GM23338 (cell line): ENCODE results near the gene INSRR. TPM values are rescaled to one million over a fixed set of nuclear protein-coding genes. Genes with fewer than 3 reads are reported as not detected.
A peak's percentile ranks its signal among the peaks of the same experiment; 100 is the strongest.

Experiments
- ATAC-seq: fragments of 200-7000 bp; cut with Tn5 transposase; 3 replicates; pipeline ENCODE4 v1.9.1; 2020
- DNase-seq: peaks from one replicate; pipeline ENCODE4 v3.0.0-alpha.2; 2015; ENCODE audit warnings: low spot score
- H2AFZ ChIP-seq: fragments of 200-600 bp; sonication (generic); 2 replicates; pipeline ENCODE4 v1.8.0; 2016; ENCODE audit warnings: antibody characterized with exemption, mild to moderate bottlenecking, moderate library complexity
- H3F3A ChIP-seq: fragments of 200-600 bp; sonication (generic); replicated peaks from 2 replicates; pipeline ENCODE4 v1.8.0; 2017; ENCODE audit warnings: antibody characterized with exemption, mixed run types, low read depth
- H3K27ac ChIP-seq: fragments of 200-600 bp; sonication (generic); 2 replicates; pipeline ENCODE4 v1.6.1; 2016; ENCODE audit warnings: low read depth
- H3K27me3 ChIP-seq: fragments of 200-600 bp; sonication (generic); 2 replicates; pipeline ENCODE4 v1.8.0; 2016; ENCODE audit warnings: mild to moderate bottlenecking, mixed run types, moderate library complexity; ENCODE audit not compliant: insufficient read depth
- H3K36me3 ChIP-seq: fragments of 200-600 bp; sonication (generic); 2 replicates; pipeline ENCODE4 v1.8.0; 2016; ENCODE audit warnings: mild to moderate bottlenecking; ENCODE audit not compliant: insufficient read depth
- H3K4me1 ChIP-seq: fragments of 200-600 bp; sonication (generic); 2 replicates; pipeline ENCODE4 v1.8.0; 2016; ENCODE audit warnings: mild to moderate bottlenecking, moderate library complexity; ENCODE audit not compliant: insufficient read depth
- H3K4me2 ChIP-seq: fragments of 200-600 bp; sonication (generic); 2 replicates; pipeline ENCODE4 v1.7.1; 2017; ENCODE audit warnings: mixed run types
- H3K4me3 ChIP-seq: fragments of 200-600 bp; sonication (generic); 2 replicates; pipeline ENCODE4 v1.6.1; 2016; ENCODE audit warnings: mixed run types
- H3K79me2 ChIP-seq: fragments of 200-600 bp; sonication (generic); replicated peaks from 2 replicates; pipeline ENCODE4 v1.8.0; 2017; ENCODE audit warnings: mild to moderate bottlenecking; ENCODE audit not compliant: insufficient read depth
- H3K9me2 ChIP-seq: fragments of 200-600 bp; sonication (generic); 2 replicates; pipeline ENCODE4 v1.8.0; 2017; ENCODE audit not compliant: insufficient read depth
- H4K20me1 ChIP-seq: fragments of 200-600 bp; sonication (generic); replicated peaks from 2 replicates; pipeline ENCODE4 v1.8.0; 2017; ENCODE audit warnings: mild to moderate bottlenecking; ENCODE audit not compliant: insufficient read depth
- H3K27ac Mint-ChIP-seq: 2 replicates; pipeline ENCODE4 v1.8.0; 2020; ENCODE audit warnings: inconsistent platforms, mild to moderate bottlenecking, moderate library complexity, mixed read lengths
- H3K27me3 Mint-ChIP-seq: 3 replicates; pipeline ENCODE4 v1.8.0; 2022; ENCODE audit warnings: low read depth, mild to moderate bottlenecking, moderate library complexity, mixed read lengths, inconsistent platforms; ENCODE audit not compliant: insufficient read depth, poor library complexity
- H3K36me3 Mint-ChIP-seq: 3 replicates; pipeline ENCODE4 v1.8.0; 2021; ENCODE audit warnings: low read depth, mild to moderate bottlenecking, inconsistent platforms, moderate library complexity, mixed read lengths
- H3K4me1 Mint-ChIP-seq: 3 replicates; pipeline ENCODE4 v1.8.0; 2020; ENCODE audit warnings: mild to moderate bottlenecking, inconsistent platforms, mixed read lengths
- H3K4me3 Mint-ChIP-seq: 3 replicates; pipeline ENCODE4 v1.8.0; 2021; ENCODE audit warnings: moderate library complexity, mild to moderate bottlenecking, inconsistent platforms, mixed read lengths
- H3K9me3 Mint-ChIP-seq: 3 replicates; pipeline ENCODE4 v1.8.0; 2020; ENCODE audit warnings: moderate library complexity, mild to moderate bottlenecking, inconsistent platforms, mixed read lengths
- CREB1 ChIP-seq: fragments of 250-450 bp; sonication (Bioruptor Pico); IDR thresholded peaks from 2 replicates; pipeline ENCODE4 v1.5.0; 2020; ENCODE audit warnings: low read depth, mild to moderate bottlenecking, moderate library complexity
- EZH2 ChIP-seq: fragments of 200-600 bp; sonication (generic); IDR thresholded peaks from one replicate; pipeline ENCODE4 v1.8.0; 2017; ENCODE audit warnings: antibody characterized with exemption, mild to moderate bottlenecking, low read depth; ENCODE audit not compliant: unreplicated experiment
- JUNB ChIP-seq: IDR thresholded peaks from one replicate; pipeline ENCODE4 v1.6.1; 2016; ENCODE audit warnings: antibody characterized with exemption; ENCODE audit not compliant: unreplicated experiment
- NANOG ChIP-seq: IDR thresholded peaks from 2 replicates; pipeline ENCODE4 v1.6.1; 2016; ENCODE audit warnings: antibody characterized with exemption, borderline replicate concordance
- POLR2AphosphoS5 ChIP-seq: IDR thresholded peaks from 2 replicates; pipeline ENCODE4 v1.6.1; 2016; ENCODE audit warnings: antibody characterized with exemption, low read depth
- STAT1 ChIP-seq: IDR thresholded peaks from one replicate; pipeline ENCODE4 v1.6.1; 2016; ENCODE audit warnings: antibody characterized with exemption; ENCODE audit not compliant: unreplicated experiment
- ZNF114 ChIP-seq: fragments of 250-450 bp; sonication (Bioruptor Pico); IDR thresholded peaks from 2 replicates; pipeline ENCODE4 v1.5.0; 2020; ENCODE audit warnings: mild to moderate bottlenecking, moderate library complexity
- ZNF331 ChIP-seq: fragments of 250-450 bp; sonication (Bioruptor Pico); IDR thresholded peaks from 2 replicates; pipeline ENCODE4 v1.5.0; 2020; ENCODE audit warnings: low read depth, mild to moderate bottlenecking, moderate library complexity
- polyA plus RNA-seq: library from polyadenylated mRNA; unstranded; fragments of >200 nt; fragmentation: Nextera tagmentation; extraction: Ambion mirVana; gene quantifications from 2 replicates; pipeline ENCODE4 v1.2.1, GENCODE V29; 2016
- total RNA-seq: library from RNA; depleted of rRNA; stranded (reverse); fragments of >200 nt; shearing (Covaris generic); gene quantifications from 2 replicates; pipeline ENCODE4 v1.2.3, GENCODE V29; 2014
- TF ChIP-seq, protein P1 (sequence below), 2 experiments: fragments of 200-600 bp in 1 of 2; sonication (generic) in 1 of 2; conservative IDR thresholded peaks; 2 replicates each; pipeline versions ENCODE4 v1.5.1 to v1.6.1; 2016 to 2017; ENCODE audit warnings: antibody characterized with exemption in 2 of 2, low read depth in 2 of 2, mild to moderate bottlenecking in 2 of 2, moderate library complexity in 1 of 2
- TF ChIP-seq, protein P2 (sequence below): fragments of 250-450 bp; sonication (Bioruptor Pico); IDR thresholded peaks from 2 replicates; pipeline ENCODE4 v1.5.0; 2020; ENCODE audit warnings: mild to moderate bottlenecking, moderate library complexity
- TF ChIP-seq, protein P3 (sequence below): IDR thresholded peaks from one replicate; pipeline ENCODE4 v1.6.1; 2018; ENCODE audit warnings: antibody characterized with exemption; ENCODE audit not compliant: unreplicated experiment
- TF ChIP-seq, protein P4 (sequence below): IDR thresholded peaks from 2 replicates; pipeline ENCODE4 v1.6.1; 2016; ENCODE audit warnings: antibody characterized with exemption

INSRR gene
- total and polyA plus RNA-seq, 2 experiments from 2014 or later = not detected

DNA sequence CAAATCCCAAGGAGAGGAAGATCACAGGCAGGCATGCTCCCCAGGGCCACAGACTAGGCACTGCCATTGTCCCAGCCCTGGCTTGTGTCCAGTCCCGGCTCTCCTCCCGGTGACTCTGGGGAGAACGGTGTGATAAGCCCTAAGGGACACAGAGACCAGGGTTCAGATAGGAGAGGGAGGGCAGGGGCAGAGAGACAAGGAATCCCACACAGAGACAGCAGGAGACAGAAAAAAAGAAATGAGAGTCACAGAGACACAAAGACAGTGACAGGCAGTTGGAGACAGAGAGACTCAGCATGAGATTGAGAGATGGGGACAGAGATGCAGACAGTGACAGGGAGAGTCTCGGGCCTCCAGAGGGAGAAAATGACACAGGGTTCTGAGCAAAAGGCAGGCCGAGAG, 361 bp downstream of the INSRR start:
- H3K9me3 Mint-ChIP-seq = peaks cover 3% of the 10 kb centered on the region; the same call in 2 of the 3 replicates
- Histone ChIP-seq H3K4me2 (peak overlapping the region; percentile 93), H3F3A (0 out of 2 replicates have a peak, but pooled peaks cover 3% of the 10 kb centered on the region), H3K27me3 (peaks cover 98% of the 10 kb centered on the region), H2AFZ (0 out of 2 replicates have a peak overlapping the region, but pooled peaks have one; percentile 90), H3K4me3 (peak overlapping the region; percentile 82), H3K4me1 (peaks cover 12% of the 10 kb centered on the region; the same call in 1 of the 2 replicates), H3K27ac (no peak overlapping the region), H3K9me2 (no peaks in the 10 kb centered on the region), H3K36me3 (no peaks in the 10 kb centered on the region), H3K79me2 (no peaks in the 10 kb centered on the region), H4K20me1 (peaks cover 5% of the 10 kb centered on the region; the same call in 1 of the 2 replicates)
- DNase-seq (no peak), ATAC-seq (no peak; the same call in 2 of the 3 replicates)
- H3K4me1 Mint-ChIP-seq = peaks cover 25% of the 10 kb centered on the region
- H3K27me3 Mint-ChIP-seq = peaks cover 66% of the 10 kb centered on the region
- H3K27ac Mint-ChIP-seq = no peak overlapping the region
- H3K36me3 Mint-ChIP-seq = no peaks in the 10 kb centered on the region
- TF ChIP-seq, protein P1, sequence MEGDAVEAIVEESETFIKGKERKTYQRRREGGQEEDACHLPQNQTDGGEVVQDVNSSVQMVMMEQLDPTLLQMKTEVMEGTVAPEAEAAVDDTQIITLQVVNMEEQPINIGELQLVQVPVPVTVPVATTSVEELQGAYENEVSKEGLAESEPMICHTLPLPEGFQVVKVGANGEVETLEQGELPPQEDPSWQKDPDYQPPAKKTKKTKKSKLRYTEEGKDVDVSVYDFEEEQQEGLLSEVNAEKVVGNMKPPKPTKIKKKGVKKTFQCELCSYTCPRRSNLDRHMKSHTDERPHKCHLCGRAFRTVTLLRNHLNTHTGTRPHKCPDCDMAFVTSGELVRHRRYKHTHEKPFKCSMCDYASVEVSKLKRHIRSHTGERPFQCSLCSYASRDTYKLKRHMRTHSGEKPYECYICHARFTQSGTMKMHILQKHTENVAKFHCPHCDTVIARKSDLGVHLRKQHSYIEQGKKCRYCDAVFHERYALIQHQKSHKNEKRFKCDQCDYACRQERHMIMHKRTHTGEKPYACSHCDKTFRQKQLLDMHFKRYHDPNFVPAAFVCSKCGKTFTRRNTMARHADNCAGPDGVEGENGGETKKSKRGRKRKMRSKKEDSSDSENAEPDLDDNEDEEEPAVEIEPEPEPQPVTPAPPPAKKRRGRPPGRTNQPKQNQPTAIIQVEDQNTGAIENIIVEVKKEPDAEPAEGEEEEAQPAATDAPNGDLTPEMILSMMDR (conservative IDR thresholded peaks at IDR 0.05; ENCODE audit: low read depth in 2 of 2) = no peak
- no peak for TF ChIP-seq ZNF331
- no peak for TF ChIP-seq EZH2
- TF ChIP-seq, protein P2, sequence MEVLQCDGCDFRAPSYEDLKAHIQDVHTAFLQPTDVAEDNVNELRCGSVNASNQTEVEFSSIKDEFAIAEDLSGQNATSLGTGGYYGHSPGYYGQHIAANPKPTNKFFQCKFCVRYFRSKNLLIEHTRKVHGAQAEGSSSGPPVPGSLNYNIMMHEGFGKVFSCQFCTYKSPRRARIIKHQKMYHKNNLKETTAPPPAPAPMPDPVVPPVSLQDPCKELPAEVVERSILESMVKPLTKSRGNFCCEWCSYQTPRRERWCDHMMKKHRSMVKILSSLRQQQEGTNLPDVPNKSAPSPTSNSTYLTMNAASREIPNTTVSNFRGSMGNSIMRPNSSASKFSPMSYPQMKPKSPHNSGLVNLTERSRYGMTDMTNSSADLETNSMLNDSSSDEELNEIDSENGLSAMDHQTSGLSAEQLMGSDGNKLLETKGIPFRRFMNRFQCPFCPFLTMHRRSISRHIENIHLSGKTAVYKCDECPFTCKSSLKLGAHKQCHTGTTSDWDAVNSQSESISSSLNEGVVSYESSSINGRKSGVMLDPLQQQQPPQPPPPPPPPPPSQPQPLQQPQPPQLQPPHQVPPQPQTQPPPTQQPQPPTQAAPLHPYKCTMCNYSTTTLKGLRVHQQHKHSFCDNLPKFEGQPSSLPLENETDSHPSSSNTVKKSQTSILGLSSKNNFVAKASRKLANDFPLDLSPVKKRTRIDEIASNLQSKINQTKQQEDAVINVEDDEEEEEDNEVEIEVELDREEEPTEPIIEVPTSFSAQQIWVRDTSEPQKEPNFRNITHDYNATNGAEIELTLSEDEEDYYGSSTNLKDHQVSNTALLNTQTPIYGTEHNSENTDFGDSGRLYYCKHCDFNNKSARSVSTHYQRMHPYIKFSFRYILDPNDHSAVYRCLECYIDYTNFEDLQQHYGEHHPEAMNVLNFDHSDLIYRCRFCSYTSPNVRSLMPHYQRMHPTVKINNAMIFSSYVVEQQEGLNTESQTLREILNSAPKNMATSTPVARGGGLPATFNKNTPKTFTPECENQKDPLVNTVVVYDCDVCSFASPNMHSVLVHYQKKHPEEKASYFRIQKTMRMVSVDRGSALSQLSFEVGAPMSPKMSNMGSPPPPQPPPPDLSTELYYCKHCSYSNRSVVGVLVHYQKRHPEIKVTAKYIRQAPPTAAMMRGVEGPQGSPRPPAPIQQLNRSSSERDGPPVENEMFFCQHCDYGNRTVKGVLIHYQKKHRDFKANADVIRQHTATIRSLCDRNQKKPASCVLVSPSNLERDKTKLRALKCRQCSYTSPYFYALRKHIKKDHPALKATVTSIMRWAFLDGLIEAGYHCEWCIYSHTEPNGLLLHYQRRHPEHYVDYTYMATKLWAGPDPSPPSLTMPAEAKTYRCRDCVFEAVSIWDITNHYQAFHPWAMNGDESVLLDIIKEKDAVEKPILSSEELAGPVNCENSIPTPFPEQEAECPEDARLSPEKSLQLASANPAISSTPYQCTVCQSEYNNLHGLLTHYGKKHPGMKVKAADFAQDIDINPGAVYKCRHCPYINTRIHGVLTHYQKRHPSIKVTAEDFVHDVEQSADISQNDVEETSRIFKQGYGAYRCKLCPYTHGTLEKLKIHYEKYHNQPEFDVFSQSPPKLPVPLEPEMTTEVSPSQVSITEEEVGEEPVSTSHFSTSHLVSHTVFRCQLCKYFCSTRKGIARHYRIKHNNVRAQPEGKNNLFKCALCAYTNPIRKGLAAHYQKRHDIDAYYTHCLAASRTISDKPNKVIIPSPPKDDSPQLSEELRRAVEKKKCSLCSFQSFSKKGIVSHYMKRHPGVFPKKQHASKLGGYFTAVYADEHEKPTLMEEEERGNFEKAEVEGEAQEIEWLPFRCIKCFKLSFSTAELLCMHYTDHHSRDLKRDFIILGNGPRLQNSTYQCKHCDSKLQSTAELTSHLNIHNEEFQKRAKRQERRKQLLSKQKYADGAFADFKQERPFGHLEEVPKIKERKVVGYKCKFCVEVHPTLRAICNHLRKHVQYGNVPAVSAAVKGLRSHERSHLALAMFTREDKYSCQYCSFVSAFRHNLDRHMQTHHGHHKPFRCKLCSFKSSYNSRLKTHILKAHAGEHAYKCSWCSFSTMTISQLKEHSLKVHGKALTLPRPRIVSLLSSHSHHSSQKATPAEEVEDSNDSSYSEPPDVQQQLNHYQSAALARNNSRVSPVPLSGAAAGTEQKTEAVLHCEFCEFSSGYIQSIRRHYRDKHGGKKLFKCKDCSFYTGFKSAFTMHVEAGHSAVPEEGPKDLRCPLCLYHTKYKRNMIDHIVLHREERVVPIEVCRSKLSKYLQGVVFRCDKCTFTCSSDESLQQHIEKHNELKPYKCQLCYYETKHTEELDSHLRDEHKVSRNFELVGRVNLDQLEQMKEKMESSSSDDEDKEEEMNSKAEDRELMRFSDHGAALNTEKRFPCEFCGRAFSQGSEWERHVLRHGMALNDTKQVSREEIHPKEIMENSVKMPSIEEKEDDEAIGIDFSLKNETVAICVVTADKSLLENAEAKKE (CRISPR knock-in tag) = no peak
- TF ChIP-seq, protein P3, sequence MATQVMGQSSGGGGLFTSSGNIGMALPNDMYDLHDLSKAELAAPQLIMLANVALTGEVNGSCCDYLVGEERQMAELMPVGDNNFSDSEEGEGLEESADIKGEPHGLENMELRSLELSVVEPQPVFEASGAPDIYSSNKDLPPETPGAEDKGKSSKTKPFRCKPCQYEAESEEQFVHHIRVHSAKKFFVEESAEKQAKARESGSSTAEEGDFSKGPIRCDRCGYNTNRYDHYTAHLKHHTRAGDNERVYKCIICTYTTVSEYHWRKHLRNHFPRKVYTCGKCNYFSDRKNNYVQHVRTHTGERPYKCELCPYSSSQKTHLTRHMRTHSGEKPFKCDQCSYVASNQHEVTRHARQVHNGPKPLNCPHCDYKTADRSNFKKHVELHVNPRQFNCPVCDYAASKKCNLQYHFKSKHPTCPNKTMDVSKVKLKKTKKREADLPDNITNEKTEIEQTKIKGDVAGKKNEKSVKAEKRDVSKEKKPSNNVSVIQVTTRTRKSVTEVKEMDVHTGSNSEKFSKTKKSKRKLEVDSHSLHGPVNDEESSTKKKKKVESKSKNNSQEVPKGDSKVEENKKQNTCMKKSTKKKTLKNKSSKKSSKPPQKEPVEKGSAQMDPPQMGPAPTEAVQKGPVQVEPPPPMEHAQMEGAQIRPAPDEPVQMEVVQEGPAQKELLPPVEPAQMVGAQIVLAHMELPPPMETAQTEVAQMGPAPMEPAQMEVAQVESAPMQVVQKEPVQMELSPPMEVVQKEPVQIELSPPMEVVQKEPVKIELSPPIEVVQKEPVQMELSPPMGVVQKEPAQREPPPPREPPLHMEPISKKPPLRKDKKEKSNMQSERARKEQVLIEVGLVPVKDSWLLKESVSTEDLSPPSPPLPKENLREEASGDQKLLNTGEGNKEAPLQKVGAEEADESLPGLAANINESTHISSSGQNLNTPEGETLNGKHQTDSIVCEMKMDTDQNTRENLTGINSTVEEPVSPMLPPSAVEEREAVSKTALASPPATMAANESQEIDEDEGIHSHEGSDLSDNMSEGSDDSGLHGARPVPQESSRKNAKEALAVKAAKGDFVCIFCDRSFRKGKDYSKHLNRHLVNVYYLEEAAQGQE = no peak
- no peak for TF ChIP-seq ZNF114 (CRISPR knock-in tag)
- no peak for TF ChIP-seq CREB1 (CRISPR knock-in tag)
- no peak for TF ChIP-seq STAT1
- TF ChIP-seq POLR2AphosphoS5 = no peak
- TF ChIP-seq NANOG = no peak
- TF ChIP-seq, protein P4, sequence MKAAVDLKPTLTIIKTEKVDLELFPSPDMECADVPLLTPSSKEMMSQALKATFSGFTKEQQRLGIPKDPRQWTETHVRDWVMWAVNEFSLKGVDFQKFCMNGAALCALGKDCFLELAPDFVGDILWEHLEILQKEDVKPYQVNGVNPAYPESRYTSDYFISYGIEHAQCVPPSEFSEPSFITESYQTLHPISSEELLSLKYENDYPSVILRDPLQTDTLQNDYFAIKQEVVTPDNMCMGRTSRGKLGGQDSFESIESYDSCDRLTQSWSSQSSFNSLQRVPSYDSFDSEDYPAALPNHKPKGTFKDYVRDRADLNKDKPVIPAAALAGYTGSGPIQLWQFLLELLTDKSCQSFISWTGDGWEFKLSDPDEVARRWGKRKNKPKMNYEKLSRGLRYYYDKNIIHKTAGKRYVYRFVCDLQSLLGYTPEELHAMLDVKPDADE = no peak
- no peak for TF ChIP-seq JUNB
- peak overlapping the region; percentile 62 for H3K4me3 Mint-ChIP-seq
